ENCODE data around the gene PLA2G2D.

The PLA2G2D gene

DNA sequence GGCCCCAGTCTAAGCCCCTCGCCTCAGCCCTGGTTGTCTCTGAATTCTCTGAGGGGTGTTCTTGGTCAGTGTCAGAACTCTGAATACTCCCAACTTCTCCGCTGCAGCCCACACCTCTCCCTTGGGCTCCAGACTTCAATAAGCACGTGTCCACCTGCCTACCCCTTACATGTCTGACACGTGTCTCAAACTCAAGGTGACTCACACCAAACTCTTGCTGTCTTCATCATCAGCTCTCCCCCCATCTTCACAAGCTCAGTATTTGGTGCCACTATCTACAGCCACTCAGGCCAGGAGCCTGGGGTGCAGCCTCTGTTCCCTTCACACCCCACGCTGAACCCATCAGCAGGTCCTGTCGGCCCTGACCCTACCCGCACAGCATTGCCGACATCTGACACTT, 47.8 kb upstream of the PLA2G2D start:
- Histone ChIP-seq H3K9me3 (ENCODE audit: control insufficient read depth, insufficient read depth, low read depth, low read length) (no peaks in the 10 kb centered on the region), H3K4me3 (ENCODE audit: low read depth, low read length) (no peak overlapping the region), H3K4me1 (ENCODE audit: control insufficient read depth, insufficient read depth, low read length) (no peaks in the 10 kb centered on the region), H3K27ac (ENCODE audit: extremely low read depth, low read depth, low read length) (no peak overlapping the region), H3K36me3 (ENCODE audit: control insufficient read depth in 2 of 2, insufficient read depth in 1 of 2, low read length in 2 of 2) (no peaks in the 10 kb centered on the region)
- POLR2A ChIA-PET, result no interaction called here
- TF ChIP-seq, protein P1, sequence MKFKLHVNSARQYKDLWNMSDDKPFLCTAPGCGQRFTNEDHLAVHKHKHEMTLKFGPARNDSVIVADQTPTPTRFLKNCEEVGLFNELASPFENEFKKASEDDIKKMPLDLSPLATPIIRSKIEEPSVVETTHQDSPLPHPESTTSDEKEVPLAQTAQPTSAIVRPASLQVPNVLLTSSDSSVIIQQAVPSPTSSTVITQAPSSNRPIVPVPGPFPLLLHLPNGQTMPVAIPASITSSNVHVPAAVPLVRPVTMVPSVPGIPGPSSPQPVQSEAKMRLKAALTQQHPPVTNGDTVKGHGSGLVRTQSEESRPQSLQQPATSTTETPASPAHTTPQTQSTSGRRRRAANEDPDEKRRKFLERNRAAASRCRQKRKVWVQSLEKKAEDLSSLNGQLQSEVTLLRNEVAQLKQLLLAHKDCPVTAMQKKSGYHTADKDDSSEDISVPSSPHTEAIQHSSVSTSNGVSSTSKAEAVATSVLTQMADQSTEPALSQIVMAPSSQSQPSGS (tag by site-specific recombination; IDR thresholded peaks at IDR 0.05; ENCODE audit: low read depth), result no peak
- no peak for TF ChIP-seq ZNF548 (tag by site-specific recombination; IDR thresholded peaks at IDR 0.05)
- TF ChIP-seq TCF7L2 (IDR thresholded peaks at IDR 0.05; ENCODE audit: borderline replicate concordance, low read depth, low read length), result no peak
- no peak for TF ChIP-seq ZNF140 (tag by site-specific recombination; IDR thresholded peaks at IDR 0.05)
- no peak for TF ChIP-seq GFI1B (tag by site-specific recombination; IDR thresholded peaks at IDR 0.05)
- no peak for TF ChIP-seq ZBTB26 (tag by site-specific recombination; optimal IDR thresholded peaks at IDR 0.05)
- TF ChIP-seq, protein P2, sequence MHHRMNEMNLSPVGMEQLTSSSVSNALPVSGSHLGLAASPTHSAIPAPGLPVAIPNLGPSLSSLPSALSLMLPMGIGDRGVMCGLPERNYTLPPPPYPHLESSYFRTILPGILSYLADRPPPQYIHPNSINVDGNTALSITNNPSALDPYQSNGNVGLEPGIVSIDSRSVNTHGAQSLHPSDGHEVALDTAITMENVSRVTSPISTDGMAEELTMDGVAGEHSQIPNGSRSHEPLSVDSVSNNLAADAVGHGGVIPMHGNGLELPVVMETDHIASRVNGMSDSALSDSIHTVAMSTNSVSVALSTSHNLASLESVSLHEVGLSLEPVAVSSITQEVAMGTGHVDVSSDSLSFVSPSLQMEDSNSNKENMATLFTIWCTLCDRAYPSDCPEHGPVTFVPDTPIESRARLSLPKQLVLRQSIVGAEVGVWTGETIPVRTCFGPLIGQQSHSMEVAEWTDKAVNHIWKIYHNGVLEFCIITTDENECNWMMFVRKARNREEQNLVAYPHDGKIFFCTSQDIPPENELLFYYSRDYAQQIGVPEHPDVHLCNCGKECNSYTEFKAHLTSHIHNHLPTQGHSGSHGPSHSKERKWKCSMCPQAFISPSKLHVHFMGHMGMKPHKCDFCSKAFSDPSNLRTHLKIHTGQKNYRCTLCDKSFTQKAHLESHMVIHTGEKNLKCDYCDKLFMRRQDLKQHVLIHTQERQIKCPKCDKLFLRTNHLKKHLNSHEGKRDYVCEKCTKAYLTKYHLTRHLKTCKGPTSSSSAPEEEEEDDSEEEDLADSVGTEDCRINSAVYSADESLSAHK (tag by site-specific recombination; IDR thresholded peaks at IDR 0.05), result no peak
- no peak for TF ChIP-seq GLIS1 (tag by site-specific recombination; IDR thresholded peaks at IDR 0.05)
- no peak for TF ChIP-seq KLF17 (tag by site-specific recombination; IDR thresholded peaks at IDR 0.05)
- TF ChIP-seq ZNF350 (tag by site-specific recombination; IDR thresholded peaks at IDR 0.05), result no peak
- no peak for TF ChIP-seq REST (tag by site-specific recombination; IDR thresholded peaks at IDR 0.05)
- TF ChIP-seq ZNF791 (tag by site-specific recombination; IDR thresholded peaks at IDR 0.05), result no peak
- no peak for TF ChIP-seq ZNF561 (tag by site-specific recombination; IDR thresholded peaks at IDR 0.05; ENCODE audit: borderline replicate concordance)
- TF ChIP-seq ZNF112 (tag by site-specific recombination; IDR thresholded peaks at IDR 0.05), result no peak
- TF ChIP-seq ZNF10 (tag by site-specific recombination; IDR thresholded peaks at IDR 0.05), result no peak
- no peak for TF ChIP-seq ZNF239 (tag by site-specific recombination; IDR thresholded peaks at IDR 0.05)
- no peak for TF ChIP-seq ZNF707 (tag by site-specific recombination; IDR thresholded peaks at IDR 0.05)
- CTCF ChIA-PET, result interaction anchor here (0.6 to 1.7 kb wide), 6 partner anchors 14 to 386 kb away, joined by 3 to 7 read pairs (median 3); no protein-coding TSS in a partner anchor

All from HEK293 (cell line).